Activated CD8-positive, alpha-beta T cell treated with anti-CD3 and anti-CD28 coated beads, Interleukin-2, amount 10 ng/mL, durations not matched to agents 7 days and 5 days (primary cell): ENCODE data around the gene TMEM11. TPM values are rescaled to one million over a fixed set of nuclear protein-coding genes. Genes with fewer than 3 reads are reported as not detected.

Source experiments
- ATAC-seq: fragments of 150-1000 bp; cut with Tn5 transposase; one replicate; pipeline ENCODE4 v1.10.0; 2021; ENCODE audit warnings: moderate library complexity
- CTCF ChIA-PET: fragments of 350-600 bp; sonication (Branson Sonifier 250); formaldehyde crosslinking; loops from one replicate; lab custom pipeline; 2021; ENCODE audit warnings: antibody characterized with exemption; lab: Charles Lee
- POLR2A ChIA-PET: fragments of 350-600 bp; sonication (Branson Sonifier 250); formaldehyde crosslinking; loops from one replicate; lab custom pipeline; 2021; ENCODE audit warnings: antibody characterized with exemption; lab: Charles Lee
- DNase-seq: peaks from one replicate; pipeline ENCODE4 v3.0.0-alpha.2; 2020
- H3K27ac Mint-ChIP-seq: one replicate; pipeline ENCODE4 v1.8.0; 2021; ENCODE audit warnings: mild to moderate bottlenecking, mixed read lengths
- H3K27me3 Mint-ChIP-seq: one replicate; pipeline ENCODE4 v1.8.0; 2021; ENCODE audit warnings: low read depth, mixed read lengths
- H3K36me3 Mint-ChIP-seq: one replicate; pipeline ENCODE4 v1.8.0; 2021; ENCODE audit warnings: low read depth, mixed read lengths
- H3K4me1 Mint-ChIP-seq: one replicate; pipeline ENCODE4 v1.8.0; 2021; ENCODE audit warnings: low read depth, mixed read lengths
- H3K4me3 Mint-ChIP-seq: one replicate; pipeline ENCODE4 v1.8.0; 2021; ENCODE audit warnings: mild to moderate bottlenecking, mixed read lengths
- H3K9me3 Mint-ChIP-seq: one replicate; pipeline ENCODE4 v1.8.0; 2022; ENCODE audit warnings: mixed read lengths; ENCODE audit not compliant: insufficient read depth
- total RNA-seq, 2 experiments: library from RNA; stranded (reverse); gene quantifications; one replicate each; pipeline ENCODE4 v1.2.3, GENCODE V29; 2021

The TMEM11 gene
- total RNA-seq, 2 experiments from 2014 or later = 22.2 to 27.7 TPM

- no peaks in the 10 kb centered on the region for H3K36me3 Mint-ChIP-seq
- no peaks in the 10 kb centered on the region for H3K9me3 Mint-ChIP-seq
- H3K27ac Mint-ChIP-seq = no peak overlapping the region
- H3K4me3 Mint-ChIP-seq = no peak overlapping the region
- peaks cover 12% of the 10 kb centered on the region for H3K4me1 Mint-ChIP-seq
- CTCF ChIA-PET = interaction anchor here (0.7 to 3.4 kb wide), 5 partner anchors 11 to 141 kb away, joined by 3 to 12 read pairs (median 3); no protein-coding TSS in a partner anchor
- DNase-seq (no peak), ATAC-seq (no peak)
- peaks cover 8% of the 10 kb centered on the region for H3K27me3 Mint-ChIP-seq
- POLR2A ChIA-PET = interaction anchor here (0.7 to 0.9 kb wide), 3 partner anchors 10 to 38 kb away, joined by 3 to 4 read pairs (median 3); partner anchors contain the start of gene TMEM11
These were observed 36.2 kb upstream of the TMEM11 start for GRCh38 chr17:21249920-21250703.

GRCh38 chr17:21249086-21249795 is 35.3 kb upstream of the TMEM11 start:
- Mint-ChIP-seq H3K4me1 (peaks cover 12% of the 10 kb centered on the region), H3K27me3 (peaks cover 5% of the 10 kb centered on the region), H3K9me3 (no peaks in the 10 kb centered on the region), H3K36me3 (no peaks in the 10 kb centered on the region), H3K4me3 (no peak overlapping the region), H3K27ac (no peak overlapping the region)
- ATAC-seq = no peak
- ChIA-PET POLR2A (interaction anchor here (0.7 to 0.9 kb wide), 2 partner anchors 11 to 39 kb away, joined by 3 read pairs; no protein-coding TSS in a partner anchor), CTCF (interaction anchor here (0.7 to 3.4 kb wide), 5 partner anchors 10 to 140 kb away, joined by 3 to 12 read pairs (median 3); no protein-coding TSS in a partner anchor)
- DNase-seq = no peak

DNA sequence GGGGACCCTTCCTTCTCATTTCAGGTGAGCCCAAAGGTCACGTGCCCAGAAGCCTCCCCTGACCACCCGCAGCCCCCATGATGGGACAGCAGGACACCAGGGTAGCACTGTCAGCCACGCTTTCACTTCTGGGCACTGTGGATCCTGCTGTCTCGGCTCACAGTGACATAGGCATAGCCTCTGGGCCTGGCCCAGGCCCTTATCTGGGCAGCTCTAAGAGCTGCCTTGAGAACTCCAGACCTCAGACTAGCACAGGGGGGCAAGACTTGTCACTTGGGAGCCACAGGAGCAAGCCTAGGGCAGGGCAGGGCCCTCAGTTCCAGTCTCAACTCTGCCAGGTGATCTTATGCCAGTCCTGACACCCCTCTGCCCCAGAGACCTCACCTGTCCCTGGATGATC is 34.5 kb upstream of the TMEM11 start:
- Mint-ChIP-seq H3K27me3 (peaks cover 5% of the 10 kb centered on the region), H3K4me1 (peaks cover 5% of the 10 kb centered on the region), H3K27ac (no peak overlapping the region), H3K4me3 (no peak overlapping the region), H3K9me3 (no peaks in the 10 kb centered on the region), H3K36me3 (no peaks in the 10 kb centered on the region)
- ATAC-seq (no peak), DNase-seq (no peak)
- POLR2A ChIA-PET = no interaction called here
- CTCF ChIA-PET = interaction anchor here (3.4 kb wide), 1 partner anchor 31 kb away, joined by 12 read pairs; no protein-coding TSS in a partner anchor

DNA sequence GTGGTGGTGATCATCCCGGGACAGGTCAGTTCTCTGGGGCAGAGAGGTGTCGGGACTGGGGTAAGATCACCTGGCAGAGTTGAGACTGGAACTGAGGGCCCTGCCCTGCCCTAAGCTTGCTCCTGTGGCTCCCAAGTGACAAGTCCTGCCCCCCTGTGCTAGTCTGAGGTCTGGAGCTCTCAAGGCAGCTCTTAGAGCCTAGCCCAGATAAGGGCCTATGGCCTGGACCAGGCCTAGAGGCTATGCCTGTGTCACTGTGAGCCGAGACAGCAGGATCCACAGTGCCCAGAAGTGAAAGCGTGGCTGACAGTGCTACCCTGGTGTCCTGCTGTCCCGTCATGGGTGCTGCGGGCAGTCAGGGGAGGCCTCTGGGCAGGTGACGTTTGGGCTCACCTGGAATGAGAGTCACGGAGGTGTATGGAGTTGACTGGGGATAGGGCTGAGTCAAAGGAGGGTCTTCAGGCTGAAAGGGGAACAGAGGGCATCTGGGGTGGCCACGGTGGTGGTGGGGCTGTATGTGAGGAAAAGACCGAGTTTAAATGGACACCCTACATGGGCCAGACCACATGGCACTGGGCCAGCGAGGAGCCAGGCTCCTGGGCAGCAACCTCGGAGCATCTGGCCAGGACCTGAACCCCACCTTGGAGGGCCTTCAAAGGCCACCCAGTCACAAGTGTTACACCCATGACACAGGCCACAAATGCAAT is 33.7 kb upstream of the TMEM11 start:
- Mint-ChIP-seq H3K9me3 (no peaks in the 10 kb centered on the region), H3K27ac (no peak overlapping the region), H3K36me3 (no peaks in the 10 kb centered on the region), H3K4me1 (peaks cover 3% of the 10 kb centered on the region), H3K27me3 (peaks cover 5% of the 10 kb centered on the region), H3K4me3 (no peak overlapping the region)
- no peak for ATAC-seq
- ChIA-PET POLR2A (no interaction called here), CTCF (interaction anchor here (3.4 kb wide), 1 partner anchor 32 kb away, joined by 12 read pairs; no protein-coding TSS in a partner anchor)
- no peak for DNase-seq

DNA sequence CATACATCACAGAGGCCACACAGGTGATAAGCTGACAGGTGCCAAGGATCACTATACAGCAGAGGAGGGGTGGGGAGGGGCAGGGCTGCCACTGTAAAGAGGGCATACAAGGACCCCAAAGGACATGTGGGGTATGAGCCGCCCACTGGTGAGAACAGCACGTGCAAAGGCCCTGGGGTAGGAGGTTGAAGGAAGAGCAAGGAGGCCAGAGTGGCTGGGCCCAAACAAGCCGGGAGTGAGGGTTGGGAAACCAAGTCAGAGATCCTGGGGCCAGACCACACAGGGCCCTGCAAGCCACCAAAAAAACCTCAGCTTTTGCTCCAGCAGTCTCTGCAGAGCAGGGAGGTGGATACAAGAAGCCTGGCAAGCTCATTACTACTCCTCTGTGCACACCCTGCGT is 32.7 kb upstream of the TMEM11 start:
- Mint-ChIP-seq H3K27me3 (no peaks in the 10 kb centered on the region), H3K27ac (no peak overlapping the region), H3K4me3 (no peak overlapping the region), H3K4me1 (no peaks in the 10 kb centered on the region), H3K36me3 (no peaks in the 10 kb centered on the region), H3K9me3 (no peaks in the 10 kb centered on the region)
- ChIA-PET POLR2A (interaction anchor here (0.6 kb wide), 1 partner anchor 81 kb away, joined by 5 read pairs; no protein-coding TSS in a partner anchor), CTCF (interaction anchor here (0.6 kb wide), 1 partner anchor 26 kb away, joined by 3 read pairs; no protein-coding TSS in a partner anchor)
- ATAC-seq (no peak), DNase-seq (no peak)

GRCh38 chr17:21245639-21246084 is 31.7 kb upstream of the TMEM11 start:
- ChIA-PET POLR2A (interaction anchor here (1.3 kb wide), 1 partner anchor 12 kb away, joined by 3 read pairs; no protein-coding TSS in a partner anchor), CTCF (no interaction called here)
- no peaks in the 10 kb centered on the region for H3K9me3 Mint-ChIP-seq
- no peak for ATAC-seq
- no peak overlapping the region for H3K4me3 Mint-ChIP-seq
- no peaks in the 10 kb centered on the region for H3K4me1 Mint-ChIP-seq
- H3K27me3 Mint-ChIP-seq = no peaks in the 10 kb centered on the region
- no peaks in the 10 kb centered on the region for H3K36me3 Mint-ChIP-seq
- H3K27ac Mint-ChIP-seq = no peak overlapping the region
- DNase-seq = no peak

DNA sequence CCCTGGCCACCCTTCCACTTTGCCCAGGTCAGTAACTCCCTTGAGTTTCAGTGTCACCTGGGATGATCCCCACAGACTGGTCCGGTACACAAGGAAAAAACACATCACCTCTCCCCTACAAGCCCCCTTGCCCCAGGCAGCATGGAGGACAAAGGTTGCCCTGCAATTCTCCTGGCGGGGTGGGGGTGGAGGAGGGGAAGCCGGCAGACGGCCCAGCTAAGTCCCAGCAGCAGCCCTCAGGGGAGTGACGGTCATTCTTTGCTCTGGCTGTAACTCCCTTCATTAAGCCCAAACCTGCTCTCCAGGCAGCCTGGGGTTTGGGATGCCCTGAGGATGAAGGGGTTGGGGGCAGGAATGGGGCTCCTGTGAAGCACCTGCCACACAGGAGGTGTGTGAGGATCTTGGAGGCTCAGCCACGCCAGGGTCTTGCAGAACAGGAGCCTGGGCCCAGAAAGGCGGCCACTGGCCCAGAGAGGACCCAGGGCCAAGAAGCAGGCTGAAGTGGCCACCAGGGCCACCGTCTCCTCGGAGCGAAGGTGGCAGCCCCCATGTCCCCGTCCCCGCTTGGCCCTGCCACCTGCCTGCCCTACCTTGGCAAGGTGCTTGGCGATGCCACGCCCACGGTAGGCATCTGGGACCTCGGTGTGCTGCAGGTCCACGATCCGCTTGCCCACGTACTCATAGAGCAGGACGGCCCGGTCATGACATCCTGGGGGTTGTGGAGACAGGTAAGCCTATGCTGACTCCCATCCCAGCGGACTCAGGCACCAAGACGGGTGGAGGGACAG is 29.7 kb upstream of the TMEM11 start:
- CTCF ChIA-PET = no interaction called here
- Mint-ChIP-seq H3K27me3 (no peaks in the 10 kb centered on the region), H3K4me1 (no peaks in the 10 kb centered on the region), H3K9me3 (no peaks in the 10 kb centered on the region), H3K27ac (no peak overlapping the region), H3K36me3 (no peaks in the 10 kb centered on the region), H3K4me3 (no peak overlapping the region)
- no peak for DNase-seq
- ATAC-seq = no peak
- POLR2A ChIA-PET = no interaction called here

DNA sequence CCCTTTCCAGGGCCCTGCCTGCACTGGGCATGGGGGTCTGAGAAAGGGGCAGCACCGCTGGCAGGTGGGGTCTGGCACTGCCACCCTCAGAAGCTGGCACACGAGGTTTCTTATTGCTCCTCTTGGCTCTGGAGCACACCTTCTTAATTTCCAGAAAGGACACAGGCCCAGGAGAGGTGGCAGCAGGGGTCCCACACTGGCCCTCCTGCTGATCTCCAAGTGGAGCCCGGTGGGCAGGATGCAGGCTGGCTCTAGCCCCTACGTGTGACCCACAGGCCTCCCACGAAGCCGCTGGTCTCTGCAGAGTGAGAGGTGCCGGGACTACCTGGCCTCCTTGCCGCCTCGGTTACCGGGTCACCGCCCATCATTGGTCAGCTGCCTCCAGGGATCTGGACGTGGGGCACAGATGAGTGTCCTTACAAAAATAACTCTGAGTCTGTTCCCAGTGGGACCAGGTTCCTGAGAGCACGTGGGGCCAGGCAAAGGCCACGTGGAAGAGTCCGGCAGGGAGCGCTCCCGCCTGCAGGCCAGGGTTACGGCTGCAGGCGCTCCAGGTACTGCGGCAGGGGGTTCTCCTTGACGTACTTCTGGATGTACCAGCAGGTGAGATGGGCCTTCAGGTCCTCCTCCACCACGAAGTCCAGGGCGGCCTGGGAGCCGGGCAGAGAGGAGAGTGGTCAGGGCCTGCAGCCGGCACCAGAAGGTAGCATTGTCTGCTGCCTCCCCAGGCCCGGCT is 29.0 kb upstream of the TMEM11 start:
- no peak overlapping the region for H3K4me3 Mint-ChIP-seq
- no peaks in the 10 kb centered on the region for H3K27me3 Mint-ChIP-seq
- H3K4me1 Mint-ChIP-seq = no peaks in the 10 kb centered on the region
- ATAC-seq = no peak
- ChIA-PET CTCF (no interaction called here), POLR2A (no interaction called here)
- no peak overlapping the region for H3K27ac Mint-ChIP-seq
- H3K36me3 Mint-ChIP-seq = no peaks in the 10 kb centered on the region
- no peak for DNase-seq
- H3K9me3 Mint-ChIP-seq = no peaks in the 10 kb centered on the region

DNA sequence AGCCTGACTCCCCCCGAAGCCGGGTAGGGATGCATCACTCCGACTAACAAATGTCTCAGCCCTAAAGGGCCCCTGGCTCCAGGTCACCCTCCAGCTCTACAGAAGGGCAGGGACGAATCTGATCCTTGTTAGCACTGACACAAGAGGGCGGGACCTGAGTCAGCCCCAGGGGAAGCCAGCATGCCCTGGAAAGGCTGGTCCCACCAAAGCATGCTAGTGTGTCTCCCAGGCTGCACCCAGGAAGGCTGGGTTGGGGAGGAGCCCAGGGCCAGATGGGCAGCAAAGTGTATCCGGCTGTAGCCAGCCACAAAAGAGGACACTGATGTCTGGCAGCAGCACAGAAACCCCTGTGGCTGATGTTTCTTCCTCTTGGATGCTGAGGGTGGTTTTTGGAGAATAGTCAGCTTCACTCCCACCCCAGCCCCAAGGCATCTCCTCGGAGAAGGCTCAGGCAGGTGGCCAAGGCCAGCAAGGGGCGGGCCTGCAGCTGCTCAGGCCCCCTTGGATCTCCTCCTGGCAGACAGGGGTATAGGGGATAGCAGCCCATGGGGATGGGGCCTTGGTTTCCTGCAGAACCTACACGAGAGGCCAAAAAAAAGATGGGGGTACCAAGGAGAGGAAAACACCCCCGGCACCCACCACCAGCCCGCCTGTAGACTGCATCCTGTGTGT is 28.2 kb upstream of the TMEM11 start:
- no peak for ATAC-seq
- ChIA-PET CTCF (no interaction called here), POLR2A (no interaction called here)
- no peaks in the 10 kb centered on the region for H3K36me3 Mint-ChIP-seq
- no peak overlapping the region for H3K4me3 Mint-ChIP-seq
- no peaks in the 10 kb centered on the region for H3K4me1 Mint-ChIP-seq
- H3K9me3 Mint-ChIP-seq = no peaks in the 10 kb centered on the region
- H3K27me3 Mint-ChIP-seq = no peaks in the 10 kb centered on the region
- DNase-seq = no peak
- no peak overlapping the region for H3K27ac Mint-ChIP-seq

GRCh38 chr17:21241564-21241963 is 27.6 kb upstream of the TMEM11 start:
- DNase-seq = no peak
- Mint-ChIP-seq H3K9me3 (no peaks in the 10 kb centered on the region), H3K4me1 (no peaks in the 10 kb centered on the region), H3K4me3 (no peak overlapping the region), H3K27me3 (no peaks in the 10 kb centered on the region), H3K36me3 (no peaks in the 10 kb centered on the region), H3K27ac (no peak overlapping the region)
- no peak for ATAC-seq
- ChIA-PET POLR2A (no interaction called here), CTCF (no interaction called here)
